GM20431 (cell line): ENCODE measurements around the gene FMO5.
"Not testable (repeated sequence)": the region's sequence is repeated elsewhere in the genome, so short reads cannot be mapped to it uniquely, and the experiment has no call there.

Source experiments
- in situ Hi-C: fragments of 300-500 bp; cut with MseI, MboI; formaldehyde crosslinking; loops from one replicate; pipeline ENCODE4 v1.15.0; 2020; ENCODE audit warnings: low sequenced_read_pairs; ENCODE audit not compliant: unreplicated experiment

Gene FMO5

DNA sequence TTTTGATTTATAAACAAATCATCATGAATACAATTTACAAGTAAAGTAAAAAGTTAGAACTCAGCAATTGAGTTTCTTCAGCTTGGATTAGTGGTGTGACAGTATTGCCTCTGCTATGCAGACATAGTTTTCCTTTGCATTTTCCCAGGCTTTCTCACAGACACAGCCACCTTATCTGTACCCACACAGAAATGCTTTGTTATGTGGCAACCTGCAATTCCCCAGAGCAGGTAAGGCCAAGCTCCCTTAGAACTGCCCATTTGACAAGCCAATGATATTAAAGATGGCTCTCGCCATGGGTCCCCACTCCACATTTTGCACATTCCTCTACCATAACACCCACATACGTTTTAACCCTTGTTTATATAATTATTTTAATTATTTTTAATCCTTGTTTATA, 14.2 kb downstream of the FMO5 start:
- in situ Hi-C loops: no loop called here

DNA sequence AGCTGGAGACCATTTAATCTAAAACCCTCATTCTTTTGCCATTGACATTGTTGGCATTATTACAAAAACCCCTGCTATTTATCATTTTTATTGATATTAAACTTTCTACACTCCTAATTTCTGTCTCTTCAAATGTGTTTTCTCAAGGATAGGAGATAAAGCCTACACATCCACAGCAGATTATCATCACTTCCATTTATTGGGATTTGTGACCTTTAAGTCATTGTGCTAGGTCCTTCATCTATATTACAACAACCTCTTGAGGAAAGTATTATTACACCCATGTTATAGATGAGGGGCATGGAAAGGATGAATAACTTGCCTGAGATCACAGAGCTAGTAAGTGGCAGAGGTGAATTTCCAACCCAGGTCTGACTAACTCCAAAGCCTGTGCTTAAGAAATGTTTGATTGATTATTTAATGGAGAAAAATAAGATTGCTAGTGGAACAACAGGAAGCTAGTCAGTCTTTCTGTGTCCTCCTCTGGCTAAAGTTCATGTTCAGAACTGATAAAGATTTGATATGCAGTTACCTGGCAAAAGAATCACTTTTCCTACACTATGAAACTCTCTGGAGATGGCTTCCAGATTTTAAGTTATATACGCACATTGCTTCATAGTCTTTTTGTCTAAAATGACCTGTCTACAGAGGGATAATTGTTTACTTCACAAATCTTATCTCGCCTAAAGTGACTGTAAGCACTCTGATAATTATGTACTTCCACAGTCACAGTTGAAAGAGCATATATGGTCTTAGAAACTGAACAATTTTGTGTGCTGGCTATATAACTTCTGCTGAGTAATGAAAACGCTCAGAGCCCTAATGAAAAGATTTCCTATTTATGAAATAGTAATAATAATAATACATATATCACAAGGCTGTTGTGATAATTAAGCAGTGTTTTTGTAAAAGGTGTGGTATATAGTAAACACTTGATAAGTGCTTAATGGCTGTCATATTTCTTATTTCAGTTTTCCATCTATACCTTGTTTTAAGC, 15.0 kb downstream of the FMO5 start:
- in situ Hi-C loops: no loop called here

DNA sequence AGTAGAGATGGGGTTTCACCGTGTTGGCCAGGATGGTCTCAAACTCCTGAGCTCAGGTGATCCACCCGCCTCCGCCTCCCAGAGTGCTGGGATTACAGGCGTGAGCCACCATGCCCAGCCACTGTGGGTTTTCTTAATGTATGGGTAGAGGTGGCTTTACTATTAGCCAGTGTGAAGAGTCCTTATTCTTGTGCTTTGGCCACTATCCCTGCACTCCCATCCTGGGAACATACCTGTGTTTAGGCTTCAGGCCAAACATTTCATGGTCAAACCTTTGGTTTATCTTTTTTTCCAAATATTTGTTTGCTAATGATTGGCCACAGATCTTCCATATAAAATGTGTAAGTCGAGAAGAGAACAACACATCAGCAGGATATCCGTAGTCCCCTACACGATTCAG, 16.5 kb downstream of the FMO5 start:
- in situ Hi-C loops: no loop called here

DNA sequence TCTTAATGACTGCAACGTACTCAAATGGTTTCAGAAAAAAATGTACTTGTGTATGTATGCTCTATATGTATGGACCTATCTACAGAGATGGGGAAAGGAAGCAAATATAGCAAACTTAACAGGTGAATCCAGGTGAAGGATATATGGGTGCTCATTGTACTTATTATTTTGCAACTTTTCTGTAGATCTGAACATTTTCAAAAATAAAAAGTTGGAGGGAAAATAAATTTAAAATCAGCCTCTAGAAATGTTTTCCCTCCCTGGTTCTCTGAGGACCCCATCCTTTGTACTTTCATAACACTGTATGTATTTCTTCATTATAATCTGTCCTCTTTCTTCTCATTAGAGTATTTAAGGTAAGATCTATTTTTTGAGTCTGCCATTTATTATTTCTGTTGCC, 17.9 kb downstream of the FMO5 start:
- in situ Hi-C loops: no loop called here

DNA sequence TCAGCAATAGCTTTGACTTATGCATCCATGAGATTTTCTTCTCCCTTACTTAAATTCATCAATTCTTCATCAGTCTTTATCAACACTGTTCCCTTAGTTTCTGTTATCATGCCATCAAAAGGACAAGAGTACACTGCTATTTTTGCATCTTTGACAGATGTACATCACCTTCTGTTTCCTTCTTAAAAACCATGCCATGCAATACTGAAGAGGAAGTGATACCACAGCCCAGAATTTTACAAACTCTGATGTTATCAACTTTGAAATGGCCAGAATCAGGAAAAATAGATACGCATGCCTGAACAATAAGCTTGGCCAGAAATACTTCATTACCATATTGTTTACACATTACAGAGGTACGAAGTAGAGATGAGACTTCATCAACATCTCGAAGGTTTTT, 21.1 kb downstream of the FMO5 start:
- in situ Hi-C loops: no loop called here

DNA sequence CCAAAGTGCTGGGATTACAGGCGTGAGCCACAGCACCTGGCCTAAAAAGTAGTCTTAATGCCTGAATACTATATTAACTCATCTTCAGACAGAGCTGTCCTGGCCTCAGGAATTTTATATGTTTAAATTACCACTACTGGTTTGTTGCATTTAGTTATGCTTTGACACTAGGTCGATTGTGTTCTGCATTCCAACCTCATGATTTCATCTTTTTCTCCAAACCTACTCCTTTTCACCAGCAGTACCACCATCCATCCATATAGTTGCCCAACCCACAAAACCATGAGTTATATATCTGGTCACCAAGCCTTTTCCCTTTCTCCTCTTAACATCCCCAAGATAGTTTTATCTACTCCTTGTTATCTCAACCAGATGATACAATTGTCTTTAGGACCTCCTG, 22.6 kb downstream of the FMO5 start:
- in situ Hi-C loops: no loop called here

DNA sequence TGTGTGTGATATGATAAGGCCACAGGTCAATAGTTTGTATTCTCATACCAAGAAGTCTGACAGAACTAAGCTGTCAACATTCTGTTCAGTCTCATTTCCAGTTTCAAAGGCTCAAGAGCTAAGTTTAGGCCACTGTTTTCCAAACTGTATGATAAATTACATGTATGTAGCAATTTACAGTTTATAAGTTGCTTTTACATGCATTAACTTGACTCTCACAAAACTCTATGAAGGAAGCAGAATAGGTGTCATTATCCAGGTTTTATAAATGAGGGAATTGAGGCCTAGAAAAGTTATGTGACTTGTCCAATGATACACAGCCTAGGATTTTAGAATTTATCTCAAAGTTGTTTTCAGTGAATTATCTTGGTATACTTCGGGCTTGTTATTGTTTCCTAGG, 23.4 kb downstream of the FMO5 start:
- in situ Hi-C loops: no loop called here

DNA sequence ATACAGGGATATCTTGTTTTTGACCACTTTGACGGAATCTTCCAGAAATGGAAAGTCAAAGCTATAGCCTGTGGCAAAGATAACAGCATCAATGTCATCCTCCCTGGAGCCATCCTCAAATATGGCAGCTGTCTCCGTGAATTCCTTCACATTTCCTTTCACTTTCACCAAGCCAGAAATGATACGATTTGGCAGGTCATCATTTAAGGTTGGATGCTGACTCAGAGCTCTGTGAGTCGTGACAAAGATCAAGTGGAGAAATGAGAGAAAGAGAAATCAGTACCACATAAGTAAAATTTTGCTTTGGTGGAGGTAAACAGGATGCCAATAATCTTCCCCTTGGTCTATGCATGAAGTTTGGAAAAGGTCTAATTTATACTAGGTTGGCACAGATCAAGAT, 23.9 kb downstream of the FMO5 start:
- in situ Hi-C loops: no loop called here

DNA sequence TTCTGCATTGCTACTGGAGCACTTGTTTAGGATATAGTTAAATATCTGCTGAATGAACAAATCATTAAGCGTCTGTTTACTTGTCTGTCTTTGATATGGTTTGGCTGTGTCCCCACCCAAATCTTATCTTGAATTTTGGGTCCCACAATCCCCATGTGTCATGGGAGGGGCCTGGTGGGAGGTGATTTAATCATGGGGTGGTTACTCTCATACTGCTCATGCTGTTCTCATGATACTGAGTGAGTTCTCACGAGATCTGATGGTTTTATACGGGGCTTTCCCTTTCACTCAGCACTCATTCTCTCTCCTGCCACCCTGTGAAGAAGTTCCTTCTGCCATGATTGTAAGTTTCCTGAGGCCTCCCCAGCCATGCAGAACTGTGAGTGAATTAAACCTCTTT, 27.8 kb downstream of the FMO5 start:
- in situ Hi-C loops: not testable (repeated sequence)

DNA sequence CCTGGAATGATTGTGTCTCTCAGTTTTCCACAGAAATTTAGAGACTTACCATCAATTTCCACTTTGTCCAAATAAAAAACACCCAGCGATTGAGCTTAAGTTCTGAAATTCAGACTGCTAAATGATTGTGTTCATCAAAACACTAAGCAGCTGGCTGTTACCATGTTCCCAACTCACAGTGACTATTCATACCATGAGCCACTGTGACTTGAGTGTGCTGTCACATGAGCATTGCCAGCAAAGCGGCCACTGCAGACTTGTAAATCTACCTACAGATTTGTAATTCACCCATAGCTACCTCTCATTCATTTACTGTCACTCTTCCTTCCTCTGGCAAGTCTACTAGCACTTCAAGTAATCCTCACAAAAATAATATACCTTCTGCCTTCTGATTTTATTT, 35.6 kb downstream of the FMO5 start:
- in situ Hi-C loops: no loop called here

DNA sequence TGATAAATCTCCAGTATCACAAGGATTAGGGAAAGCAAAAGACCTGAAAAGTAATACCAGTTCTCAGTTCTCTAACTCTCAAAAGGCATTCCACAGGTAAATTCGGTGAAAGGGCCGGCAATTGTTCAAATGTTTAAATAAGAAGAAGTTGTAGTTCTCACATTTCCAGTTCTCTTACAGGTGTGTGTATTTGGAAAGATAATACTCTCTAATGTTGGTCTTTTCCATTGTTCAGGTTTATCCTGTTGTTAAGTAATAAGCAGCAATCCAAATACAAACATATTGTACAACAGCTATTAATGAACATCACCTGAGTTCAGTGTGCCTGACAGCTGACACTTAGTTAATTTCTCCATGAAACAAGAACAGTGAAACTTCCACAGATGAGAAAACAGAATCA, 39.7 kb downstream of the FMO5 start:
- in situ Hi-C loops: no loop called here

DNA sequence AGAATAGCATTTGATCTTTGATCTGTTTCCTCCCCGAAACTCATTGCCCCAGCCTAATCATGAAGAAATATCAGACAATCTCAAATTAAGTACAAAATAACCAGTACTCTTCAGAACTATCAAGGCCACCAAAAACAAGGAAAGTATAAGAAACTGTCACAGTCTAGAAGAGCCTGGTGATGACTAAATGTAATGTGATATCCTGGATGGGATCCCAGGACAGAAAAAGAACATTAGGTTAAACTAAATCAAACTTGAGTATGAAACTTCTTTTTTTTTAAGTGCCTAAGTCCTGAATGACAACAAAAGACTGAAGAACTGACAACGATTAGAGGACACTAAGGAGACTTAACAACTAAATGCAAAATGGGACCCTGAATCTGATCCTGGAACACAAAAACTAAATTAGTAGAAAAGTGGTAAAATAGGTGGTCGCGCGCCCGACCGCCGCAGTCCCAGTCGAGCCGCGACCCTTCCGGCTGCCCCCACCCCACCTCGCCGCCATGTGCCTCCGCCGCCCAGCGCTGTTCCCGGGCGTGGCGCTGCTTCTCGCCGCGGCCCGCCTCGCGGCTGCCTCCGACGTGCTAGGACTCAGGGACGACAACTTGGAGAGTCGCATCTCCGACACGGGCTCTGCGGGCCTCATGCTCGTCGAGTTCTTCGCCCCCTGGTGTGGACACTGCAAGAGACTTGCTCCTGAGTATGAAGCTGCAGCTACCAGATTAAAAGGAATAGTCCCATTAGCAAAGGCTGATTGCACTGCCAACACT, 47.3 kb downstream of the FMO5 start:
- in situ Hi-C loops: no loop called here

DNA sequence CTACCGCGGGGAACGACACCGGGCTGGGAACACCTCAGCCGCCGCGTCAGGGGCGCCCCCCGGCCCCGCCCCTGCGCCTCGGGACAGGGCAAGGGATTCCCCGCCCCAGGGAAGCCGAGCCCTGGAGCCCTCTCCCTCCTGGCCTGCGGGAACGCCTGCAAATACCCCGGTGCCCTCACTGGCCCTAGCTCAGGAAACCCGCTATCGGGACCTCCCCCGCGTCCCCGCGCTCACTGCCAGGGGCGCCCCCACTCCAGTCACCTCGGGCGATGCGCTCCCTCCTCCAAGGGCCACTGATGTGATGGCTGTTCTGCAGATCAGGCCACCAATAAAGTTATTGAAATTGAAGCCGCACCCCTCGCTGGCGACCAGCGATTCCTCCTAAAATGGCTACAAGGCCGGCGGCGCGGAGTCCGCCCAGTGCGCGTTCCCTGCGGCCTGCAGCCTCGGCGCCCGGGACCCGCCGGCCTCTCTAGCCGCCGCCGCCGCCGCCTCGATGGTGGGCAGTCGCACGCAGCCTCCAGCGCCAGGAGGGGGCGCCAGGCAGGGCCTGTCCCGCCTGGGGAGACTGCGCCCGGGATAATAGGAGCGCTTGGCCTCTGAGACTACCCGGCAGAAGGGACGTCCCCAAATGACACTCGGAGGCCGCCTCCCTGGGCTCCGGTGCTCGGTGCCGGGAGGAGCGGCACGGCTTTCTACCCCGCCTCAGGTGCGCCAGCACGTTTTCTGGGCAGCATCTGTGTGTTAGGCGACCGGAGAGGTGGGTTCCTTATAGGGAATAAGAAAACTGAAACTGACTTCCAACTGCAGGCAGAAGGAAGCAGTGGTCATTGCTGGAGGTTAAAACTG, 52.7 kb downstream of the FMO5 start, which contains the start of gene PRKAB2:
Gene PRKAB2 (minus strand): TSS at position 303 of the 849 bp plus-strand sequence. CDS start 326 bp downstream, outside the sequence.
- in situ Hi-C loops: no loop called here

DNA sequence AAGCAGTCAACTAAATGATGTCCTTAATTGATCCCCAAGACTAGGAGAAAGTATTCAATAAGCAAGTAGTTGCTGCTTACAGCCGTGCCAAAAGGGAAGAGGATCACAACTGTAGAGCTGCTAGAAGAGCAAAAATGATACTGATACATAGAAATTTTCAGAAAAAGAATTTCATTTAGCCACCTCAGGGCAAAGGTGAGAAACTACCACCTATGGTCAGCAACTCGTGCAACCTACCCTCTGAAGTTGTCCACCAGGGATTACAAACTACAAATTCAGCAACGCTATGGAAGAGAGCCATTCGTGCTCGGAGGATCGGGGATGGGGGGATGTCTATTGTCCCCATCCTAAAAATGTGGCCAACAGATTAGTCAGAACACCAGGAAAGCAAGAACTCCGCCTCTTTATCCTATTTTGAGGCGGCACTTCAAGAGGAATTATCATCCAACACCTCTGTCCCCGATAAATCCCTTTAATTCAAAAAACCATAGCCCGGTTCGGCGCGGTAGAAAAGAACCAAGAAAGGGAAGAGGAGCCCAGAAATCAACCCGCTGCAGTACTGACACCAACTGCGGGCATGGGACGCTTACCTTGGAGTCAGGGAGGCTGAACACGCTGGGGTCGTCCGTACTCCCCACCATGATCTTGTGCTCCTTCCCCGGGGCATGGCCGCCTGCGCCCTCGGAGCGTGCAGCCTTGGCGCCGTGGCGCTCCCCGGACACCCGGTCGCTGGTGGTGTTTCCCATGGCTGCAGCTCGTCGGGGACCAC, 53.6 kb downstream of the FMO5 start:
- in situ Hi-C loops: no loop called here

DNA sequence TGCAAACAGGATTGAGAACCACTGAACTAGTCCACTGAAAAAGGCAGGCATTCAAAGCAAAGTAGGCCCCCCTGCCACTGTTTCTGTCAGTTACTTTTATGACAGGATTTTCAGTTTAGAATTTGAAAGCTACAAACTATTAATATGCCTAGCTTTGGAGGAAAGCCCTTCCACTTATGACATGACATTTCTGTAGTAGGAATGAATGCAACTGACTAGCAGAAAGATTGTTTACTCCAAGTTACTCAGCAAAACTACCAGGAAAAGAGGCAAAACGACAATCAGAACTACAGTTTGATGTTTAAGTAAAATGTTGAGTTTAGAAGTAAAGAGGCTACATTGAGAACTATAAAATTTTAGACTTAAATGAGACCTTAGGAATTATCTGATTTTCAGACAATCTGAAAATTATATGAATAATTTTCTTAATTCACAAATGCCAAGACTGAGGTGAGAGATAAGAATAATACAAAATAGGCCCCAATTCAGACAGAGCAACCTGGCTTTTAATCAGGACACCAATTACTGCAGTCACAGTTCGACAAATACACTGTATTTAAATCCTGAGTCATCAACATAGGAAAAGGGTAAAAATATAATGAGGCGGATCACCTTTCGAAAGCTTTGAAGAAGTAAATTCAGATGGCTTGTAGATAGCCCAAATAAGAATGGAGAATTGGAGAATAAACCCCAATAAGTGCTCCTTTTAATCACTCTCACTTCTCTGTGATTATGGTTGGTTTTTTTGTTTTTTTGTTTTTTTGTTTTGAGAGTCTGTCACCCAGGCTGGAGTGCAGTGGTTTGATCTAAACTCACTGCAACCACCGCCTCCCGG, 55.1 kb downstream of the FMO5 start:
- in situ Hi-C loops: no loop called here

DNA sequence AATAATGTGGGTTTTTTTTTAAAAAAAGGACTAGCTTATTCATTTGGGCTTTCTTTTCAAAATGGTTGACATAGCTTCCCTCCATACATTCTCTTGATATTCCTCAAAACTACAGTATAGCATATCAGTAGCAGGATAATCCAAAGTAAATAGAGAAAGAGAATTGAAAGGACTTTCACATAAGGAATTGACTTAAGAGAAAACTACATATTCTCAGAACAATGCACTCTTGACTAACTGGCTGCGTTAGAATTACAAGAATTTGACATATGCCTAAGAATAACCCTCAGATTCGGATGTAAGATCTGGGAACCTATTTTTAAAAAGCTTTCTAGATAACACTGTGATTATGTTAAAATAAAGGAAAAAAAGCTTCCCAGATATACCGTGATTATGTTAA, 56.0 kb downstream of the FMO5 start:
- in situ Hi-C loops: no loop called here

DNA sequence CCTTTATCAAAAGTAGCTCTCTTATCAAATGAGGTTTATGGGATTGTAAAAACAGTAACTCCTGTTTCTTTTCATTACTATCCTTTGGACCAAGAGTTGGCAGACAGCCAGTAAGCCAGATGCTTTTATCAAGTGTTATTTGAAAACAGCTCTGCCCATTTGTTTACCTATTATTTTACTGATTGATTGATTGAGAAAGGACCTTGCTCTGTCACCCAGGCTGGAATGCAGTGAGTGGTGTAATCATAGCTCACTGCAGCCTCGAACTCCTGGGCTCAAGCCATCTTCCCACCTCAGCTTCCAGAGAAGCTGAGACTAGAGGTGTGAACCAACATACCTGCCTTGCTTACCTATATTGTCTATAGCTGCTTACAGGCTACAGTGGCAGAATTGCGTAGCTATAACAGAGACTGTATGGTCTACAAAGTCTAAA, 56.5 kb downstream of the FMO5 start:
- in situ Hi-C loops: no loop called here

DNA sequence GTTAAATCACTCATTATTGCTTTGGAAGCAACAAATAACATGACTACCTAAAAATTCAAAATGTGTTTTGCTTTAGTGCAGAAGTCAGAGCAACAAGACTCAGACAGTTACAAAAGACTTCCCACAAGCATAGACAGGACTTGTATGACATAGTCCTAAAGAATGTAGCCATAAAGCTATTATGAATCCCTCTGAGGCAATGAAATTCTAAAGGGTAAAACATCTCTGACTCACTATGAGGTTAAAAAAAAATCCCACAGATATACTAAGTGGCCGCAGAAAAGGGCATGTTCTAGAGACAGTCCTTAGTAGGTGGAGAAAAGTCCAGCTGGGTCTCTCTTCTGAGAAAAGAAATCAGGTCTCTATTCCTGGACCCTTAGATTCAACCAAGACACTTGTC, 57.8 kb downstream of the FMO5 start:
- in situ Hi-C loops: no loop called here

DNA sequence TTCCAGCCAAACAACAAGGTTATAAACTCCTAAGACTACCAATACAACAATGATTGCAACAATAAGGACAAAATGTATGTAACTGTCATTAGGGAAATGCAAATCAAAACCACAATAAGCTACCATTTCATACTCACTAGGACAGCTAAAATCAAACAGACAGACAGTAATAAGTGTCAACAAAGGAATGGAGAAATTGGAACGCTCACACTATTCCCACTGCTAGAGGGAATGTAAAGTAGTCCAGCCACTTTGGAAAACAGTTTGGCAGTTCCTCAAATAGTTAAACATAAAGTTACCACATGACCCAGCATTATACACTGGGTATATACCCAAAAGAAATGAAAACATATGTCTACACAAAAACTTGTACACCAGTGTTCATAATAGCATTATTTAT, 62.1 kb downstream of the FMO5 start:
- in situ Hi-C loops: no loop called here
